ENCODE results near the gene ATOSB. TPM values are rescaled to one million over a fixed set of nuclear protein-coding genes. Genes with fewer than 3 reads are reported as not detected.

ATOSB gene
- total and polyA plus RNA-seq, 9 of the 15 experiments (the other 6 are each of a cell fraction or from before 2014, with no cell fraction given): 0.45 to 8.0 (median 4.2) TPM

DNA sequence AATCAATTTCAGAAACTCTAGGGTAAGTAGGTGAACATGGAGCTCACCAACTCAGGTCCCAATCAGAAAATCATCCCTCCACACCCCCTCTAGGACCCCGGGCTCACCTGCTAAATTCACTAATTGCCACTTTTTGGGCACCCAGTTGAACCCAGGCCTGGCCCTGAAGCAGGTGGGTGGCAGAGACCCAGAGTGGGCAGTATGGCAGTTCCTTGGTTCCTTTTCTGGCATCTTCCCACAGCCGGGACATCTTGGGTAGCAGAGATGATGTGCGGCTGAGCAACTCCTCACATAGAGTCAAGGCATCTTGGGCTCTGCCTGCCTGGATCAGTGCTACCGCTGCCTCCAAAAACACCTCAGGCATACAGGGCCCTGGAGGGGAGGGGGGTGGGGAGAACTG lies 40.3 kb downstream of the ATOSB start (continued):
- TF ChIP-seq CREB3L1 (IDR thresholded peaks at IDR 0.05; ENCODE audit: borderline replicate concordance, low read depth): no peak

DNA sequence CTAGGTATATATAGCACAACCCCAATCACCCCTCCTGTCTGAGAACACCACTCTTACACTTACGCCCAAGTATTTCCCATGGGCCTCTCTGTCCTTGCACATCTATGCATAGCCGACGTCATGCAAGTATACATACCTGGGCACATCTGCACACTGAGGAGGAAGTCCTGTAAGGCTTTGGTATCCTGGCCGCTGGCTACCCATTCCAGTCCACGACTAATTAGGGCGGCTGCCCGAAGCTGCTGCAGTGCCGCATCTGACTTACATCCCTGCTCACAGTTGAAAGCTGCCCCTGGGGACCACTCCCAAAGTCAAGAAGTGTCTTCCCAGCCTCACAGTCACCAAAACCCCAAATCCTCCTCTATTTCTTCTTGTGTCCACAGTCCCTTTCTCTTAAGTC lies 40.9 kb downstream of the ATOSB start:
- ATAC-seq: no peak
- 94% methylated on average over 8 of the region's 8 CpGs for WGBS (ENCODE audit: insufficient coverage, low coverage, missing lambda C conversion rate)
- Histone ChIP-seq H3K27me3 (ENCODE audit: control insufficient read depth in 2 of 2, insufficient read depth in 2 of 2, low read length in 2 of 2) (no peaks in the 10 kb centered on the region), H3K9ac (ENCODE audit: insufficient read depth in 1 of 2, low read depth in 2 of 2, low read length in 2 of 2) (no peak overlapping the region), H3K4me3 (no peak overlapping the region), H3K4me2 (ENCODE audit: insufficient read depth, low read length) (no peak overlapping the region), H4K20me1 (replicated peaks; ENCODE audit: control insufficient read depth, insufficient read depth, low read length) (peaks cover 18% of the 10 kb centered on the region), H3K4me1 (replicated peaks in 1 of 2; ENCODE audit: control insufficient read depth in 2 of 2, insufficient read depth in 2 of 2, low read length in 2 of 2) (peaks cover 13 to 16% of the 10 kb centered on the region in 2 experiments; a peak in 3 of 5 replicates), H3K27ac (ENCODE audit: extremely low read depth, low read depth, low read length) (no peak overlapping the region), H3K9me1 (ENCODE audit: control insufficient read depth, insufficient read depth, low read length) (peaks cover 4% of the 10 kb centered on the region), H3K9me3 (replicated peaks; ENCODE audit: control insufficient read depth, insufficient read depth, low read depth, low read length) (no peaks in the 10 kb centered on the region), H3K36me3 (ENCODE audit: control insufficient read depth, insufficient read depth, low read length) (peaks cover 56% of the 10 kb centered on the region), H3K79me2 (ENCODE audit: control insufficient read depth, insufficient read depth, low read length) (peaks cover 50% of the 10 kb centered on the region), H2AFZ (ENCODE audit: low read depth, low read length) (no peak overlapping the region)
- DNase-seq (ENCODE audit: extremely low read depth in 1 of 4, low spot score in 3 of 4): no peak
- intact Hi-C loops (cut with micrococcal nuclease) (no loop called here), in situ Hi-C loops (cut with MboI) (no loop called here)
- CTCF ChIA-PET (ENCODE audit: low intra/inter-chr PET ratio): no interaction called here
- TF ChIP-seq ZHX1 (conservative IDR thresholded peaks at IDR 0.05; ENCODE audit: low read length) (no peak), SRF (CRISPR knock-in tag; IDR thresholded peaks at IDR 0.05) (no peak), CBX8 (IDR thresholded peaks at IDR 0.05; ENCODE audit: borderline replicate concordance, extremely low read depth, low read depth, low read length, poor library complexity, severe bottlenecking) (no peak), CCAR2 (IDR thresholded peaks at IDR 0.05; ENCODE audit: low read depth, low read length) (no peak), ZNF224 (CRISPR knock-in tag; IDR thresholded peaks at IDR 0.05) (no peak), HOXB6 (CRISPR knock-in tag; IDR thresholded peaks at IDR 0.05; ENCODE audit: borderline replicate concordance) (no peak), ZNF780A (CRISPR knock-in tag; IDR thresholded peaks at IDR 0.05) (no peak), MCM3 (IDR thresholded peaks at IDR 0.05) (no peak), ARID1B (IDR thresholded peaks at IDR 0.05) (no peak), PYGO2 (tag; IDR thresholded peaks at IDR 0.05) (no peak), ZEB2 (IDR thresholded peaks at IDR 0.05) (no peak), ZKSCAN3 (CRISPR knock-in tag; IDR thresholded peaks at IDR 0.05) (no peak), CHD4 (IDR thresholded peaks at IDR 0.05; ENCODE audit: insufficient read depth, insufficient replicate concordance, low read depth, low read length, poor library complexity, severe bottlenecking) (no peak)
- BruUV-seq (replicated peaks): no TSS peak
- FAIRE-seq: no peak
- POLR2A ChIA-PET: no interaction called here
